Coronary artery (tissue), 2 donors: ENCODE data around the gene CRYGC.

Experiments used
- DNase-seq: peaks from one replicate; pipeline ENCODE4 v3.0.0-alpha.2; 2017; ENCODE audit warnings: low spot score
- H3K27ac ChIP-seq, 2 donors: fragments of 200-600 bp; sonication (generic); one replicate each; pipeline ENCODE4 v1.5.1; 2016 to 2019
- H3K4me3 ChIP-seq: fragments of 200-600 bp; sonication (generic); 2 replicates; pipeline ENCODE4 v1.5.1; 2016; ENCODE audit warnings: mild to moderate bottlenecking, moderate library complexity
- TF ChIP-seq, protein P1 (sequence below): fragments of 200-600 bp; sonication (generic); IDR thresholded peaks from one replicate; pipeline ENCODE4 v1.5.1; 2019; ENCODE audit warnings: antibody characterized with exemption

Gene CRYGC

DNA sequence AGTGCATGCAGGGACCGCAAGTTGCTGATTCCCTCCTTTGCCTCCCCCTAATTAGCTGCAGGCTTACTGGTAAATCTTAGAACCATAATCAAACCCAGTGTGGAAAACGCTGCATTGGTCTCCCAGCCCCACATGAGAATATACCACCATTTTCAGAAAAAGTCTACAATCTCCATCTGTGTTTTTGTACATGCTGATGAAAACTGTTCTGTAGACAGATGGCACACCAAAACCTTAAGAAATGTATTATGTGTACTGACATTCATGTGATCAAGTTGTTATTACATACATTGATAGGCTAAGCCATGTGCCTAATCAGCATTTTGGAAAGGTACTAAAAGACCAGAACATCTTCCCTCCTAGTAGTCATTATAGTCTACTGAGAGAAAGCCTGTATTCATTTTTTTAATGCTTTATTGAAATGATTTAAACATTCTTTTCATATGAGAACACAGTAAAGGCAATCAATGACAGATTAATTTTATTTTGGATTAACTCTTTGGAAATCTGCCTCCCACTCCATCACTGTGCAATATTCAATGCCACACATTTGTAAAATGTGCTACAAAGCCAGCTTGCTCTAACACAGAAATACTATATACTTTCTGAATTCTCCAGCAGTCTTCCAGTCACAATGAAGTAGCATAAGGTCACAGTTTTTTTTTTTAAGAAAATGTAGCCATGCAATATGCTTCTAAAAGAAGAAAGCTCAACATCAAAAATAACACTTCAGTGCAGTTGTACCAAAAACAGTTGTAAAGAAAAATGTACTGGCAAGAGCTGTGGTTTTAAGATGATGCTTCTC is 35.5 kb upstream of the CRYGC start:
- no peak for DNase-seq
- Histone ChIP-seq H3K4me3 (no peak overlapping the region), H3K27ac (no peak overlapping the region)
- TF ChIP-seq, protein P1, sequence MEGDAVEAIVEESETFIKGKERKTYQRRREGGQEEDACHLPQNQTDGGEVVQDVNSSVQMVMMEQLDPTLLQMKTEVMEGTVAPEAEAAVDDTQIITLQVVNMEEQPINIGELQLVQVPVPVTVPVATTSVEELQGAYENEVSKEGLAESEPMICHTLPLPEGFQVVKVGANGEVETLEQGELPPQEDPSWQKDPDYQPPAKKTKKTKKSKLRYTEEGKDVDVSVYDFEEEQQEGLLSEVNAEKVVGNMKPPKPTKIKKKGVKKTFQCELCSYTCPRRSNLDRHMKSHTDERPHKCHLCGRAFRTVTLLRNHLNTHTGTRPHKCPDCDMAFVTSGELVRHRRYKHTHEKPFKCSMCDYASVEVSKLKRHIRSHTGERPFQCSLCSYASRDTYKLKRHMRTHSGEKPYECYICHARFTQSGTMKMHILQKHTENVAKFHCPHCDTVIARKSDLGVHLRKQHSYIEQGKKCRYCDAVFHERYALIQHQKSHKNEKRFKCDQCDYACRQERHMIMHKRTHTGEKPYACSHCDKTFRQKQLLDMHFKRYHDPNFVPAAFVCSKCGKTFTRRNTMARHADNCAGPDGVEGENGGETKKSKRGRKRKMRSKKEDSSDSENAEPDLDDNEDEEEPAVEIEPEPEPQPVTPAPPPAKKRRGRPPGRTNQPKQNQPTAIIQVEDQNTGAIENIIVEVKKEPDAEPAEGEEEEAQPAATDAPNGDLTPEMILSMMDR = no peak

DNA sequence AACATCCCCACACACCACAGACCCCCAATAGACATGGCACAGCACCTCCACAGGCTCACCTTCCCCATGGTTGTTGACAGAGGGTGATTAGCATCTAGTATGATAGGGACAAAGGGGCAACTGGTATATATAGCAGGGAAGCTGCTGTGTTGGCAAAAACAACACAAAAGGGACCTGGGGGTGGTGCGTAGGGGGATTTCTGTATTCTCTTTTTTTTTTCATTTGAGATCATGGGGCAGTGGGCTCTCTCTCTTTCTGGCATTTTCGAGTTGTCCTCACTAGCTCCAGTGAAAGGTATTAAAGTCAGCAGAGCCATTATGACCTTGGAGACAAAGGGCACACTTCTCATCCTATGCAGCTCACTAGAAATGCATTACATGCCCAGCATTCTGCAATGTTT is 33.9 kb upstream of the CRYGC start, which contains the start of gene CRYGA:
CRYGA (minus strand) TSS at position 101 of the 400 bp plus-strand sequence; CDS start at position 68, 33 bp downstream.
- Histone ChIP-seq H3K27ac (no peak within 1 kb of the TSS), H3K4me3 (no peak within 1 kb of the TSS)
- DNase-seq = no peak
- TF ChIP-seq, protein P1 = no peak

DNA sequence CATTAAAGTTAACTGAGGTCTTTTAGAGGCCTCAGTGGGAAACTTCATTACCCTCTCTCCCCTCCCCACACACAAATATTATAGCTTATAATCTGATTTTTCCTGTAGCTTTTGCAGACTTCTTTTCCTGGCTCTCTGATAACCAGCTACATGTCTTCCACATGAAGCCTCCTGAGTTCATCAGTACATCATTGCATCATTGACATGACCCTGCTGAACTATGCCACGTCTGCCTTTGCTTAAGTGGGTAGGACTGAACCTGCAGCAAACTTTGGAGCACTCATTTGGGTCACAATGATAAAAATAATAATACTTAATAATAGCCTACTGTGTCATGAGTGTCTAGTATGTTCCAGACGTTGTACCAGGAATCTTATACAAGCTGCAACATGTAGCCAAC is 26.8 kb upstream of the CRYGC start:
- TF ChIP-seq, protein P1 = no peak
- H3K4me3 ChIP-seq = no peak overlapping the region
- DNase-seq = no peak
- H3K27ac ChIP-seq = no peak overlapping the region

DNA sequence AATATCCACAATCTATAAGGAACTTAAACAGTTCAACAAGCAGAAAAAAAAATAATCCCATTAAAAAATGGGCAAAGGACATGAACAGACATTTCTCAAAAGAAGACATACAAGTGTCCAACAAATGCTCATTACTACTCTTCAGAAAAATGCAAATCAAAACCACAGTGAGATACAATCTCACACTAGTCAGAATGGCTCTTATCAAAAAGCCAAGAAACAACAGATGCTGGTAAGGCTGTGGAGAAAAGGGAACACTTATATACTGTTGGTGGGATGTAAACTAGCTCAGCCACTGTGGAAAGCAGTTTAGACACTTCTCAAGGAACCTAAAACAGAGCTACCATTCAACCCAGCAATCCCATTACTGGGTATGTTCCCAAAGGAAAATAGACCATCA is 23.5 kb upstream of the CRYGC start:
- TF ChIP-seq, protein P1 = no peak
- no peak overlapping the region for H3K4me3 ChIP-seq
- no peak for DNase-seq
- H3K27ac ChIP-seq = no peak overlapping the region

DNA sequence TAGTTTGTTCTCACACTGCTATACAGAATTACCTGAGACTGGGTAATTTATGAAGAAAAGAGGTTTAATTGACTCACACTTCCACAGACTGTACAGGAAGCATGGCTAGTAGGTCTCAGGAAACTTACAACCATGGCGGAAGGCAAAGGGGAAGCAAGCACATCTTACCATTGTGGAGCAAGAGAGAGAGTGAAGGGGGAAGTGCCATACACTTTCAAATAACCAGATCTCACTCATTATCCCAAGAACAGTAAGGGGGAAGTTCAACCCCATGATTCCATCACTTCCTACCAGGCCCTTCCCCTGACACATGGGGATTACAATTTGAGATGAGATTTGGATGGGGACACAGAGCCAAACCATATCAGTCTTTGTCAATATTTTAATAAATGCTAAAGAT is 21.3 kb upstream of the CRYGC start:
- TF ChIP-seq, protein P1 = no peak
- DNase-seq = no peak
- Histone ChIP-seq H3K27ac (no peak overlapping the region), H3K4me3 (no peak overlapping the region)

GRCh38 chr2:208150094-208150493 is 20.5 kb upstream of the CRYGC start:
- Histone ChIP-seq H3K4me3 (no peak overlapping the region), H3K27ac (no peak overlapping the region)
- no peak for DNase-seq
- TF ChIP-seq, protein P1 = no peak

DNA sequence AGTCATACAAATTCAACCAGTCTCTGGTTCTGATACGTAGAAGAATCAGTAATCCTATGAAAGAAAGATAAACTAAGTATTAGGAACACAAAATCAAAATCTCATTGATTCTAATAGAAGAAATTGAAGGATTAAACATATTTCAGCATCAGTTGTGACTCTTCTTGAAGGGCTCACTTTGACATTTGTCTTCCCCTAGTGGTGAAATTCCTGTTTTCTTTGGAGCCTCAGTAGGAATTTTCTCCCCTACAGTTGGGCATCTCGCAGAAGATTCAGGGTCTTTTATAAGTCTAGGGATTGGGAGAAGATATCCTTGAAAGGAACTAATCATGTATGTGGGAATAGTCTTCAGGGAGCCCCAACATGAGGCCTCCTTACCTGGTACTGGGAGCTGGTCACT is 19.2 kb upstream of the CRYGC start:
- DNase-seq = no peak
- Histone ChIP-seq H3K4me3 (no peak overlapping the region), H3K27ac (no peak overlapping the region)
- TF ChIP-seq, protein P1 = no peak
